ENCODE measurements around the gene HNRNPL.
"Not testable (repeated sequence)": the region's sequence is repeated elsewhere in the genome, so short reads cannot be mapped to it uniquely, and the experiment has no call there.

HNRNPL gene

DNA sequence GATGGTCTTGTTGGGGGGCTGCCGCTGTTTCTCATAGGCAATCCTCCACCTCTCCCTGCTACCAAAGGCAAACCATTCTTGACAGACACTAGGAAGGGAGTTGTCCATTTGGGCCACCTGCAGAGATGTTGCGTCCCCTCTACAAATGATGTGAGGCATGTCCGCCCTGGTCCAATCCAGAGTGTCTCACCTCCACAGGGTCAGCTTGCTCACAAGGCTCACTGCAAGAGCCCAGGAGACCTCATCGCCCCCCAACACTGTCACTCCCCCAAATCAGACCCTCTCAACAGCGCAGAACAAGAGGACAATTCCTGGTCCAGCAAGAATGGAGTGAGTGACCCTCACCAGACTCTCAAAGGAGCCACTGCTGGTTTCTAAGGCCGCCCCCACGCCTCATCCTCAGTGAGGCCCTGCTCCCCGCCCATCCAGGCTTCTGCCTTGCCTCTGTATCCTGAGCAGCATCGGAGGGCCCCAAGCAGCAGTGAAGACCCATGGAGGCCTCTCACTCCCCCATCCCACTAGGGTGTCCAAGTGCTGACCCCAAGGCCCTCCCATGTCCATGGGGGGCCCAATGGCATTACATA lies 6.5 kb downstream of the HNRNPL start:
- DNase-seq, result no peak

DNA sequence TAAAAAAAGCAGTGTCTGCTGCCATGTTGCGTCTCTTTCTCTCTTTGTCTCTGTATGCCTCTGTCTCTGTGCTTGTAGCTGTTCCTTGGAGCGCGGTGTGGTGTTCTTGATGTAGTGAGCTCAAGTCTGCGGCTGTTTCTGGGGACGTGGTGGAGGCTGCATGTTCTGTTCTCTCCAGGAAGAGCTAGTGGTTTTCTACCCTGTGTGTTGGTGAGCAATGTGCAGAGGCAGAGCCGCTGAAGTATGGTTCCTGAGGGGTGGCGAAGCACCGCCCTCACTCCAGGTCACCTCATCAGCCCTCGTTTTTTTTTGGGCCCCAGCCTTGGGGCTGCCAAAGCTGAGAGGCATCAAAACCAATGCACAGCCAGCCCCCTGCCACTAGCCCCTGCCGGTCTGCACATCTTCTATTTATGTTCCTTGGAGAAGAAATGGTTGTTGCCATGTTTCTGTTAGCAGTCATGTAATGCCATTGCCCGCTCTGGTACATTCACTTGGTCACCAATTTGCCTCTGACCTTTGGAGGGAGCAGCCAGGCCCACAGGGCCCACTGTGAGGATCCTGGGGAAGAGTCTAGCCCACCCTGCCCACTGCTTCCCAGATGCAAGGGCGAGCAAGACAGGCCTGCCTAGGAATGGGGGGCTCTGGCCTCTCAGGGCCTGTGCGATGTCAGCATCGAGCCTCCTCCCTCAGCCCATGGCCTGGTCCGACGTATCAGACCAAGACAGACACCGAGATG lies 7.2 kb downstream of the HNRNPL start:
- DNase-seq, result peak; percentile 52 to 57

DNA sequence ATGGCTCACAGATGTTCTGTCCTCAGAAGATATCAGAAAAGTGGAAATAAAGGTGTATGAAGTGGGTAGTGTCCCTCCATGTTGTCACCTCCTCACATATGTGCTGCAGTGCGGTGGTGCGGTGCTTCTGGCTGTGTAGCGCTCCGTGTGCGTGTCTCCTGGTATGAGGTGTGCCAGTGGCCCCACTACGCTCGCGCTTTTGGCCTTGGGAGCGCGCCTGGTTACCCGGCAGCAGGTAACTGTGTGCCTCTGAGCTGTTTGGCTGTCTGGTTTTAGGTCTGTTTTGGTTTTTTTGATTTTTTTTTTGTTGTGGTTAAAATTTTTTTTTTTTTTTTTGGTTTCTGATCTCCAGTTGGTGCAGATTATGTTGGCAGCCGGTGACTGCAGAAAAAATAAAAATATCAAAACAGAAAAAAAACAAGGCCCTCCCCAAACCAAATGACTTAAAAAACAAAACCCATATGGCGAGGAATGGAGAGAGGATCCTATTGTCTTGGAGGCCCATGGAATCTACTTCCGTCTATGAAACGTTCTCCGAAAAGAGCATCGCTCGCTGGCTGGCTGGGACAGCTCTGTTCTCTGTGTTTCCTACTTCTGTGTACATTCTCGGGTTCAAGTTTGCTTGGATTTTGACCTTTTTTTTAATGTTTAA lies 7.9 kb downstream of the HNRNPL start:
- peak; percentile 33 to 36 for DNase-seq

DNA sequence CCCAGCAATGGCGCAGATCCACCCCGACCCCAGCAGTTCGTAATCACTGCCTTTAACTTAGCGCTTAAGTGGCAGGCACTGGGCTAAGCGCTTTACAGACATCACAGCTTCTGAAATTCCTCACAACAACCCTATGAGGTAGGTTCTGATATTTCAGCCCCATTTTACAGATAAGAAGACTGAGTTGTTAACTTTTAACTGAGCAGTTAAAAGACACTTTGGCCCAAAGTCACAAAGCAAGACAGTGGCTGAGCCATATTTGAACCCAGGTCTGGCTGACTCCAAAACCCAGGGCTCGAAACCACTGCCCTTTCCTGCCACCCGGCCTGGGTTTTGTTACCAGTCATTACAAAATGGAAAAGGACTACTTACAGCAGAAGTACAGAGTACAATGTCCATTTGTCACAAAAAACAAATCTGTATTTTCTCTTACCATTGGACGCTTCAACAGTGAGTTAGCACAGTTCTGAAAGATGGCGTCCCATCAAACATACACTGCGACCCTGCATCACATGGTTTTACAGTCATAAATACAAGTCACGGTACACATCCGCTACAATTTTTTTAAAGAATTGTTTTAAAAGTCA lies 8.5 kb downstream of the HNRNPL start:
- no peak for DNase-seq

DNA sequence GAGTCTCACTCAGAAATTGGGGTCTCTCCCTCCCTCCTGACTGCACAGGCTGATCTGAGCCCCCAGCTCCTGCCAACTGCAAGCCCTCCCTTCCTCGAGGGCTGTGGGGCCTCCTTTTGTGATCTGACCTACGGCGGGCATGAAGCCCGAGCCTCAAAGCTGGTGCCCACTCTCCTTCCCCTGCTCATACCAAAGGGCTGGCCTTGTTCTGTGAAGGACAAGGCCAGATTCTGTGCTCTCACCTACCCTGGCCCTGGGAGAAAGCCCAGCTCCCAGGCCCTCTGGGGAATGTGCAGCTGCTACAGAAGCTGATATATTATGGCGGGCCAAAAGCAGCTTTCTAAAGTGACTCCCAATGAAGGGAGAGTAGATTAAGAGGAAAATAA lies 9.2 kb downstream of the HNRNPL start:
- DNase-seq, result no peak

DNA sequence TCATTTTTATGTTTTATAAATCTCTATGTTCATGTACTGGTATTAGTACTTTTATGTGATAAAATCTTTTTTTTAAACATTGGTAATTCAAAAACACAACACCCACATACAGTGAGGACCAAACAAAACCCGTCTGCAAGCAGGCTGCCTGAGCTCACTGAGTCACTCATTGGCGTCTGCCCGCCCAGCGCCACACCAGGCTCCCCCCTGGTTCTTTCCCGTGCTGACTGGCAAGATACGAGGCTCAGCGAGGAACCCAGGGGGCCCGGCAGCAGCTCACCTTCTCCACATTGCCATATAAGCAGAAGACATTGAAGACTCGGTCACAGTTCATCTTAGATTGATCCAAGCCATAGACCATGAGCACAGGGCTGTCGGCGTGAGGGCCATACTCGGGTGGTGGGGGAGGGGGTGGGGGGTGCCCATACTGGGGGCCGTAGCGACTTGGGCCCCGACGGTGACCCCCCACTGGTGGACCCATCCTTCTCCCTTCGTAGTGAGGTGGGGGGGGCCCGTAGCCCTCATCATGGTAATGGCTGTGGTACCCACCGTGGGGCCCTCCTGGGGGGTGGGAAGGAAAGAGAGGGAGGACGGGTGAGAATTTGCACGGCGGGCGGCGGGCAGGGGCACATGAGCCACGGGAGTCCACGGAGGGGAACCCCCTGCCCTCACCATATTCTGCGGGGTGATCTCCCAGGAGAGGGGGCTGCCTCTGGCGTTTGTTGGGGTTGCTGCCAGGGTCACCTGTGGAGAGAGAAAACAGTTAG lies 9.8 kb downstream of the HNRNPL start:
- DNase-seq, result no peak

DNA sequence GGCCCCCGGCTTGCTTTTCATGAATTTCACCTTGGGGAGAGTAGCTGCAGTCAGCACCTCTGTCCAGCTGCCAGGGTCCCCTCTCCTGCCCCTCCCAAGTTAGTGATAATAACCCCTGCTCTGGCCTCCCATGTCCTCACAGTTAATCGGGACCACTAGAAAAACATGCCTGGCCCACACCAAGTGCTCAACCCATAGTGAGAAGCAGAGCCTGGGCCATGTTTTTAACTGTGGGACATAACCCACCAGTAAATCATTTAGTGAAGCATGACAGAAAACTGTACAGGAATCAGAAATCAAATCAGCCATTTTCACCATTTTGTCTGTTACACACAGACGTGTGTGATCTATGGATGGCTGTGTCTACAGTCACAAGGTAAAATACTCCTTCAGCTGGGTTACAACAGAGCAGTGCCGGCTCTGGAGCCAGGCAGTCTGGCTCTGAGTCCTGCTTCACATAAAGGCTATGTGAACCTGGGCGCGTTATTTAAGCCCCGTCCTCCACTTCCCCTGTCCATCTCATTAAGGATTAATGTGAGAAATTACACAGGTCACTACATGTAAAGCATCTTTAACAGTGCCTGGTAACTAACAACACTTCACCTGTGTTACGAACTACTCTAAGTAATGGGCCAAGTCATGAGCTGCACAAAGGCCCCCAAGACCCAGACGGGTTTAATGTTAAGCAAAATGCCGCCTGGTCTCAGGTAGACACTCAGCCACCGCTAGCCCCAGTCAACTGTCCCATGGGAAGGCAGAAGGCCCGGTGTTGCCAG lies 10.6 kb downstream of the HNRNPL start:
- DNase-seq, result no peak

DNA sequence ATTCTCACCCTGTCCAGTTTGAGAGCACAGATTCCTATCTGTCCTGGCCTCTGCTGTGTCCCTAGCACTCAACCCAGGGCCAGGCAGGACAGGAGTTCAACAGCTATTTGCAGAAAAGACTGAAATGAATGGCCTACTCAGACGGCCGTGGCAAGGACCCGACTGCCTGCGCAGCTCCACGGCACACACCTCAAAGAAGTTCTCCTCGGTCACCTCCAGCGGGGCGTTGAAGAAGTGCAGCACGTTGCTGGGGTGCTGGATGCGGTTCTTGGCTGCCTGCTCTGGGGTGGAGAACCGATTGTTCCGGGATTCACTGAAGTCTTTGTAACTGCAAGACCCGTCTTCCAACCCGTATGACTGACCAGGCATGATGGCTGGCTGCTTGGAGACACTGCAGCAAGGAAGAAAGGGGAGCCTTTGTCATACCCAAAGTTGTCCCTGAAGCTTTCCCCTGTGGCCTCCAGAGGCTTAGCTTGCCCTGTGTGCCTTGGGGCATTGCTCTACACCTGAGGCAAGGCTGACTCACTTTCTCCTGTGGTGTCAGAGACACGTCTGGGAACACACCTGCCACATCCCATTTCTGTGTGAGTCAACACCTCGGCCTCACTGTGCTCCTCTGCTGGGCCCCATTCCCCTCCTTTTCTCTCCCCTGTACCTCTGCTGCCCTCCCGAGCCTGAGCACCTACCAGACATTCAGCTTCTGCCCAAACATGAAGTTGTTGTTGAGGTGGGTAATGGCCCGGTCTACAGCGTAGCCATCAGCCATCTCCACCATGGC lies 11.4 kb downstream of the HNRNPL start:
- peak; percentile 70 to 75 for DNase-seq

DNA sequence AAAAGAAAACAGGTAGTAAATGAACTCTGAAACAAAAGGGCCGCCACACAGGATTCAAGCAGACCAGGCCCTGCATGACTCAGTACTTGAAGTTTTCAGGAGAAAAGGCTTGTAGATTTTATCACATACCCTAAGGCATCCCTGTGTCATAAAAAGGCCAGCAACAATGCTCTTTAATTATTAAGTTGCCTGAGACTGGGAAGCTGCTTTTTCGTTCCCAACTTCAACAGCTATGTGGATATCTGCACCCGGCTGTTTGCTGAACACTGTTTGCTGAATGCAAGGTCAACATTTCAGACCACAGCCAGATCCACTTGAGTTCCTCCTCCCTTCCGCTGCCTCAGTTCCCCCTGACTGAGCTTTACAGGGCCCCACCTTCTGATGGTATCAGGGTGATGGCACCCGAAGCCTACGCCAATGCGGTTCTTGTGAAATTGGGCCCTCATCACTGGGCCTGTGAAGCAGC lies 12.1 kb downstream of the HNRNPL start:
- DNase-seq, result no peak

DNA sequence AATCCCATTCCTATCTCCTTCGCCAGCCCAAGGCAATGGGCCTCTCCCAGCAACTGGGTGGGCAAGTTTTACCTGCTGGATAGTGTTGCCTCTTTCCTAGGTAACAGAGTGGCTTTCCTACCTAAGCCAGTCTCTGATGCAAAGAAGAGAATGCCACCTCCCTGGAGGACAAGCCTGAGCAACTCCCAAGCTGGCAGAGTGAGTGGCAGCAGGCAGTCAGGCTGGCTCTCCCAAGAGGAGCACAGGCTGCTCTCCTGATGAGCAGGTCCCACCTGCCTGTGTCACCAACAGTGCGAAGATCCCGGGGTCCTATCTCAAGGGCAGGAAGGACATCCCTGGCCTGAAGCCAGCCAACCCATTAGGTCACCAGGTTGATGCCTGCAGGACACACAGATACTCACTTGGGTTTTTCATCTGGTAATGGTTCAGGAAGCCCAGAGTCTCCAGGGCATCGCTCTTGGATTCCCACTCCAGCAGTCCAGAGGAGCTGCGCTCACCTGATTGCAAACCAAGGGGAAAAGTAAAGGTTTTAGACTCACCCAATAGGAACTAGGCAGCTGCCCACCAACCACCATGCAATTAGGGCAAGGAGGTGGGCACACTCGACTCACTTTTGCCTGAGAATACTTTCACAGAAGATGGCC lies 12.7 kb downstream of the HNRNPL start:
- no peak for DNase-seq

DNA sequence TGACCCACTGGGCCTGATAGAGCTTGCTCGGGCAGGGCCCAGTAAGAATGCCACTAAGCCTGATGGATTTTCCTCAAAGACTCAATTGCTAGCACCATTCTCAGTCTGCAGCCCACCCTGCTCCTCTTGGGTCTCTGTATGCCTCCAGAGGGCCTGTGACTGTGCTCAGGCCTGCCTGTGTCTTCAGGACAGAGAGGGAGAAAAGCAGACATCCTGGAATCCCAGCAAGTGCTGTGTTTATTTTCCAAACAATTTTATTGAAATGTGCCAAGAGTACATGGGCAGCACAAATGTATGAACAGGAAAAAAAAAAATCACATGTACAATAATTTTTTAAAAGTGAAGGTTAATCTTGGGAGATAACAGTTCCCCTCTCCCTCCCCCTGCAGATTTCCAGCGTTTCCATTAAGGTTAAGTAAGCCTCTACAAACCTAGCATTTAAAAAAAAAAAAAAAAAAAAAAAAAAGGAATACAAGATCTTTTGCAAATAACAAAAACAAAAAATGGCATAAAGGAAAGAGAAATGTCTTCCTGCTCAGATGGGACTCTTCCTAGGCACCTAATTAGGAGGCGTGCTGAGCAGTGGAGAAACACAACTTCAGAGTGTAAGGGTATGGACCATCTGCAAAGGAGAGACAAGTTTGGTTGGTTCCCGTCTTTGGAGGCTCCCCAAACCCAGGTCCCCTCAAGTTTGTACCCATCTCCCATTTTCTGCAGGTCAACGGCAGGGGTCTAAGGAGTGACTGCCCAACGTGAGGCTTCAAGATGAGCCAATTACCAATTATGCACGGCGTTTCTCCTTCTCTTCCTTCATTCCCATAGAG lies 13.4 kb downstream of the HNRNPL start:
- no peak for DNase-seq

DNA sequence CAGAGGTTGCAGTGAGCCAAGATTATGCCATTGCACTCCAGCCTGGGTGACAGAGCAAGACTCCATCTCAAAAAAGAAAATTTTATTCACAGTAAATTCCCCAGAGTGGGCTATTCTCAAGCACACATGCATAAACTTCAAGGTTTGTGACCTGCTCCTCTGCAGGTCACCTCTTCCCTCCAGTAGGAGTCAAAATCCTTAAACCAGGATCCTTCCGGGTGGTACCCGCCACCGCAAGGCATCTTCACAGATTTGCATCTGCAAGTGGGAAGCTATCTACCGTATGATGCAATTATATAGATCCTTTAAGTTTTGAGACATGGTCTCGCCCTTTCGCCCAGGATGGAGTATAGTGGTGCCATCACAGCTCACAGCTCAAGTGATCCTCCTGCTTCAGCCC lies 15.2 kb downstream of the HNRNPL start:
- DNase-seq, result no peak

DNA sequence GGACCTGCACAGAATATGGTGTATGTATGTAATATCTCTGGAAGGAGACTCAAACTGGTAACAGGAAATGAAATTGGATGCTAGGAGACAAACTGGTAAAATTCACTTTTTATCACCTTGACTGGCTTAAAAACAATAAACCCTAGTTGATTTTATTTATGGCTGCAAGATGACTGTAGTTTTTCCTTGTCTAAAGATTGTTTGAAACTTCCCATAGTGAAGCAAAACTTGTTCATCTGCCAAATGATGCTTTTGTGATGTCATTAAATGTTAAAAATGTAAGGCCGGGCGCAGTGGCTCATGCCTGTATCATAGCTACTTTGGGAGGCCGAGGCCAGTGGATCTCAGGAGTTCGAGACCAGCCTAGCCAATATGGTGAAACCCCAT lies 15.7 kb downstream of the HNRNPL start:
- no peak for DNase-seq

DNA sequence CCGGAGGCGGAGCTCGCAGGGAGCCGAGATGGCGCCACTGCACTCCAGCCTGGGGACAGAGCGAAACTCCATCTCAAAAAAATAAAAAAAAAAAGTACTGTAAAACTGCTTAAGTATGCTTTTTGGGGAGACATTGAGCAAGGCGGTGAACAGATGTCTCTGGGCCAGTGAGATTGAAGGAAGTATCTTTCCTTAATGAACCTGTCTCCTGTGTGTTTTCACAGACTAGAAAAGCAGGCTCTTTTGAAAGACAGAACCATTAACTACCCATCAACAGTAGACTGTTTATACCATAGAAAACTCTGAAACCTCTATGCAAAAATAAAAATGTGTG lies 16.7 kb downstream of the HNRNPL start:
- DNase-seq, result no peak

DNA sequence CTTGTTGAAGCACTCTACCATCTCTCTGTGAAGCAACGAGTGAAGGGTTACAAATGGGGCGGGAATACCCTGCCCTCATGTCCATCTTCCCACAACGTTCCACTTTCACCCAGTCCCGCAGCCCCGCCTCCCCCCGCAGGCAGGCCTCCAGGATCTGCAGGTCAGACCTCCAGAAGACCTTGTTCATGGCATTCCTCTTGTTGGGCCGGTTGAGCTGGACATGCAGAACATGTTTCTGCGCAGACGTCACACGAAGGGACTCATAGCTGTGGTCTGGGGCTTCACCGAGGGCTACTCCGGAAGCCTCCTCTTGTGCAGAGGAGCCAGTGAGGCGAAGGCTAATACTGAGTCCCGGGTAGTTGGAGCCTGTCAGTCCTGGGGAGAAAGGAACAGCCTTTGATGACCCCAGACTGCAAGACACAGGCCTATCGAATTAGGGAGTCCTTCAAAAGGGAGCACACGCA lies 18.6 kb downstream of the HNRNPL start:
- DNase-seq, result no peak

DNA sequence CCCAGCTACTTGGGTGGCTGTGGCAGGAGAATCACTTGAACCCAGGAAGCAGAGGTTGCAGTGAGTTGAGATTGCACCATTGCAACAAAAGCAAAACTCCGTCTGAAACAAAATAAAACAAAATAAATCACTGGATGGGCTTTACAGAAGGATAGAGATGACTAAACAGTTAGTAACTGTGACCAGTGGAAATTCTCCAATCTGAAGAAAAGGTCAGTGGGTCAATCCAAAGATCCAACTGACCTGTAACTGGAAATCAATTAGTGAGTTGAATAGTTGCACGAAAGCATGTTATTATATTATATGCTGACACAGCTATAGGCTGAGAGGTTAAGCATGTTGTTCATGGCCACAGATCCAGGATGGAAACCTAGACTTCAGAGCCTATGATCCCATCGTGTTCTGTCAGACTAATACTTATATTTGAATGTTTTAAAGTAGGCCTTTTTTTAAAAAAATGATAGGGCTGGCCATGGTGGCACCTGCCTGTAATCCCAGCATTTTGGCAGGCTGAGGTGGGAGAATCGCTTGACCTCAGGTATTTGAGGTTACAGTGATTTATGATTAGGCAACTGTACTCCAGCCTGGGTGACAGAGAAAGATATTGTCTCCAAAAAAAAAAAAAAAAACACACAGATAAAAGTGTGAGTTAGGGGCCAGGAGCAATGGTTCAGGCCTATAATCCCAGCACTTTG lies 19.6 kb downstream of the HNRNPL start:
- DNase-seq, result no peak

DNA sequence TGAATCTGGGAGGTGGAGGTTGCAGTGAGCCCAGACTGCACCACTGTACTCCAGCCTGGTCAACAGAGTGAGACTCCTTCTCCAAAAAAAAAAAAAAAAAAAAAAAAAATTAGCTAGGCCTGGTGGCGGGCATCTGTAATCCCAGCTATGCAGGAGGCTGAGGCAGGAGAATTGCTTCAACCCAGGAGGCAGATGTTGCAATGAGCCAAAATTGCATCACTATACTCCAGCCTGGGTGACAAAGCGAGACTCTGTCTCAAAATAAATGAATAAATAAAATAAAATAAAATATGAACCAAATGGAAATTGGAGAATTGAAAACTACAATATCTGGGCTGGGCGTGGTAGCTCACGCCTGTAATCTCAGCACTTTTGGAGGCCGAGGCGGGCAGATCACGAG lies 20.6 kb downstream of the HNRNPL start:
- DNase-seq, result not testable (repeated sequence)

DNA sequence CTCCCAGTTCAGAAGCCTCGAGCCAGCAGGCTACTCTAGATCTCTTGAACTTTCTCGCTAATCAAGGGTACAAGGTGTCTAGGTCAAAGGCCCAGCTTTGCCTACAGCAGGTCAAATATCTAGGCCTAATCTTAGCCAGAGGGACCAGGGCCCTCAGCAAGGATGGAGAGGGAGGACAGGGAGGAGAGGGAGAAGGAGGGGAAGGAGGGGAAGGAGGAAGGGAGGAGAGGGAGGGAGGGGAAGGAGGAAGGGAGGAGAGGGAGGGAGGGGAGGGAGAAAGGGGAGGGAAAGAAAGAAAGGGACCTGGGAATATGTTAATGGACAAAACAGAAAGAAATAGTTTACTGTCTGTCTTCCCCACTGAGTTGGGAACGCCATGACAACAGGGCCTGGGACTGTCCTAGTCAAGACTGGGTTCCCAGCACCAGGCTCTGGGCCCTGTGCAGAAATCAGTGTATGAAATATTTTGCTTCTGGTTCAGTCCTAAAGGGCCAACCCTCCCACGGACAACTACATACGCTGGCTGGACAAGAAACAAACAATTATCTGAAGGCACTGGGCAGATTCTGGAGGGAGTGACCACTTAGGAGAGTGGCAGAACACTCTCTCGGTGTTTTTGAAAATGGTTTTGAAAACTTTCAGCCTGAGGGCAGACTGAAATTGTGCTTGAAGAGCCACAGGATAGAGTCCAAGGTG lies 22.8 kb downstream of the HNRNPL start:
- no peak for DNase-seq

DNA sequence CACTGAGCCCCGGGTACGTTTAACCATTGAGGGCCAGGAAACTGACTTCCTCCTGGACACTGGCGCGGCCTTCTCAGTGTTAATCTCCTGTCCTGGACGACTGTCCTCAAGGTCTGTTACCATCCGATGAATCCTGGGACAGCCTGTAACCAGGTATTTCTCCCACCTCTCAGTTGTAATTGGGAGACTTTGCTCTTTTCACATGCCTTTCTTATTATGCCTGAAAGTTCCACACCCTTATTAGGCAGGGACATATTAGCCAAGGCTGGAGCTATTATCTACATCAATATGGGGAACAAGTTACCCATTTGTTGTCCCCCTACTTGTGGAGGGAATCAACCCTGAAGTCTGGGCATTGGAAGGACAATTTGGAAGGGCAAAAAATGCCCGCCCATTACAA lies 23.9 kb downstream of the HNRNPL start:
- DNase-seq, result not testable (repeated sequence)

All from activated CD4-positive, alpha-beta T cell treated with anti-CD3 and anti-CD28 coated beads for 4 hours (primary cell).